CD1c-positive myeloid dendritic cell (primary cell): ENCODE data around the gene SIGLEC12.

Experiments
- DNase-seq: peaks from one replicate; pipeline ENCODE4 v3.0.0-alpha.2; 2016; ENCODE audit errors: extremely low spot score

The SIGLEC12 gene

DNA sequence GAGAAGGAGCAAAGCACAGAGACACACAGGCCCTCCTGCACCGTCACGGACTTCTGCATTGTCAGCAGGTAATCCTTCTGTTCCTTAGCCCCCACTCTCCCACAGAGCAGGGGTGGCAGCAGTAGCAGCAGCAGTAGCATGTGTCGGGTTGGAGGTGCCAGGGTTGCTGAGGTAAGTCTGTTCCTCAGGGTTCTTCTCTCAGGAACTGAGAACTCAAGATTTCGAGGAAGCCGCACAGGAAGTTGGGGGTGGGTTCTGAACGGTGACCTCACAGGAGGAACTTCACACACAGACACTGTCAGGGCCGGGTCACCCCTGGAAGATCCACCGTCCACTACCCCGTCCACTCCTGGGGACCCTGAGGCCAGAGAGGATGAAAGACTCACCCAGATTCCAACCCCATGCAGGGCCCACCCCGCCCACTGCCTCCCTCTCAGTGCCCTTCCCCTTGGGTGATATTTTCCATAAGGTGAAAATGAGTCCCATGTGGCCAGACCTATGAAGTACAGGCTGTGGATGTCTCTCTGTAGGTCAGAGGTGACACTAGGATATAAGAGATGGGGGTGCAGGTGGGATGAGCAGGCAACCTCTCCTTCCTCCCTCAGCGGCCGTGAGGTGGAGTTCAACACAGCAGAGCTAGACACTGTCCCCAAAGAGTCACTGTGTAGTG is at the start of gene SIGLEC12:
SIGLEC12 (minus strand) TSS at position 207 of the 670 bp plus-strand sequence; CDS start at position 140, 67 bp downstream.
- DNase-seq: peak; percentile 92

DNA sequence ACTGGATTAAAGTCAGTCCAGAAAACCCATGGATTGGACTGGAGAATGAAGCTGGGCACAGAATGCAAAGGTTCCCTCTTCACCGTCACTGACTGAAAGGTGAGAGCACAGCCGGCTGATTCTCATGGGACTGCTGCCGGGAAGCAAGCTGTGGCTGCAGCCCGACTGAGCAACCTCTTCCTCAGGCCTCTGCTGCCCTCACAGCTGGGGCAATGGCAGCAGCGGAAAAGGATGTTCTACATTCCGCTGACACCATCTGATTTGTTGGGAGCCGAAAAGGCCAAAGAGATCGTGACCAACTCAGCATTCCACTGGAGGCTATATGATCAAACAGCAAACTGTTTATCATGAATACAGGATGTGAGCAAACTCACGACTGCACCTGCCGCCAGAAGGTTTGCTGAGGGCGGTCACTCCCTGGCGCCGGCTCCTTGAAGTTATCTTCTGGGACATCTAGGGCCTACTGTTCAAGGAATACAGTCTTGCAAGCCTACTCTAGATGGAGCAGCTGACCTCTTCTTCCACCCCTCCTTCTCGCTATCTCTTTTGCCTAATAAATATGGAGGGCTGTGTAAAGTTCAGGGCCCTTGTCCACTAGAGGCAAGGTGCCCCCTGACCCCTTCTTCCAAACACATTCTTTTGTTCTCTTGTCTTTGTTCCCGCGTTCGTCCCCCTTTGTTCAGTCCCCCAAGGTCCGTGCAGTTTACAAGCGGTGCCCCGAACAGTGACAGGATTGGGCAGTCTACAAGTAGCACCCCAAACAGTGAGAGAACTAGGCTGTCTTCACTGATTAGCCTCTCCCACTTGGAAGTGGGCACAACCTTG is 49.5 kb upstream of the SIGLEC12 start:
- no peak for DNase-seq

DNA sequence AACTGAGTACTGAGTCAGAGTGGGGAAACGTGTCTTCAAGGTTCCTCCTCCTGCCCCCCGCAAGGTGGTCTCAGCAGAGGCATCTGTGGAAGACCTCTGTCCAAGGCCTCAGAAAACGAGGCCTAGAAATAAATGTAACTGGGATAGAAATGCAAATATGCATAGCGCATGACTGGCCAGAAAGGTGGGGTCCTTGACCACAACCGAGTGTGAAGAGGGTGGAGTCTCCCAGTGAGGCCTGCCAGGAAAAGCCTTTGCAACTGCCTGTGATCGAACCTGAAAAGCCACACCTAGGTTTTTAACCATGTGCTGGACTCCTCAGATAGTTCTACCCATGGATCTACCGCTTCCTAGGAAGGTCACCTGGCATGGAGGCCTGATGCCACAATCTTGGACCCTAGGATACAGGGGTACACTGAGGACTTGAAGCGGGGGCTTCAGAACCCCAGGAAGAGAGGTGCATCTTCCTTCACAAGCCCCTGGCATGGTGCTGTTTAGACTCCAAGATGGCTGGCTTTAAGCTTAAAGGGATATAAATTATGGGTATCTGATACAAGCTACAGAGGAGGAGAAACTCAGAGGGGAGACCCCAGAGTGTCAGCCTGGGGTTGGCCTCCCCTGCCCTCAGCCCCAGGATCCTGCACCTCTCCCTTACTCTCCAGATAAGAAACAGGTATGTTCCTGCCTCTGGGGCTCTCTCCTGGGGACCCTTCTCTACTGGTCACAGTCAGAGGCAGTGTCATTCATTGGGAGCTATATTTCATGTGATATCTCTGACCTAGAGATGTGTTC is 48.1 kb upstream of the SIGLEC12 start:
- DNase-seq: no peak

DNA sequence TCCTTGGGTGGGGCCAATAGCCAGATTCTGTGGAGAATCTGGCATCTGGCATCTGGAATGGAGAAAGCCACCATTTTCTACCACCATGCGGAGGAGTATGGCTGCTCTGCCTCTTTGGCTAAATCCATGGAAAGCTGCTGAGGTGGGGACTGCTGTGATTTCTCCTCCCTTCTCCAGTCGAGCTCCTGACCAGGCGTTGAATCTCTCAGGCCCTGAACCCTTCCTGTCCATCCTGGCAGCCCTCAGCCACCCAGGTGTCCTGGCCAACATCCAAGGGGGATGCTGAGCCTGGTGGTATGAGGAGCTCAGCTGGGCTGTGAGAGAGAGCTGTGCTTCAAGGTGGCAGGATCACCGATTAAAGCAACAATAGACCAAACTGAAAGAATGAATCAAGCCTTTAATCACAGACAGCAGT is 47.3 kb upstream of the SIGLEC12 start:
- no peak for DNase-seq

DNA sequence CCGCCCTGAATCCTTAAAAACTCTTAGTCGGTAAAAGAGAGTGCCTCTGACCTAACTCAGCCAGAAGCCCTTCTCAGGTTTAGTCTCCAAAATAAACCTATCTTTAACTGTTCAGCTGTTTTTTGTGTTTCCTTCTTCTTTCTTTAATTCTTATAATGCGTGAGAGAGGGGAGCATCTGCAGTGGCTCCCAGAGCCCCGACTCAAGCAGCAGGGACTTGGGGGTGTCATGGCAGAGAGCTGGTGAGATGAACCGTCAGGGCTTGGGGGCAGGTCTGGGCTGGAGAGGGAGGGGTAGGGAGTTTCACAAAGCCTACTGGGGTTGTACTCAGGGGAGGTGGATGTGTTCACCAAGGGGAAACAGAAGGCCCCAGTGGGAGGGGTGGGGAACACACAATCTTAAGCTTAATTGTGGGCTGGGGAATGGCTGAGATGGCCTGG is 46.6 kb upstream of the SIGLEC12 start:
- no peak for DNase-seq

DNA sequence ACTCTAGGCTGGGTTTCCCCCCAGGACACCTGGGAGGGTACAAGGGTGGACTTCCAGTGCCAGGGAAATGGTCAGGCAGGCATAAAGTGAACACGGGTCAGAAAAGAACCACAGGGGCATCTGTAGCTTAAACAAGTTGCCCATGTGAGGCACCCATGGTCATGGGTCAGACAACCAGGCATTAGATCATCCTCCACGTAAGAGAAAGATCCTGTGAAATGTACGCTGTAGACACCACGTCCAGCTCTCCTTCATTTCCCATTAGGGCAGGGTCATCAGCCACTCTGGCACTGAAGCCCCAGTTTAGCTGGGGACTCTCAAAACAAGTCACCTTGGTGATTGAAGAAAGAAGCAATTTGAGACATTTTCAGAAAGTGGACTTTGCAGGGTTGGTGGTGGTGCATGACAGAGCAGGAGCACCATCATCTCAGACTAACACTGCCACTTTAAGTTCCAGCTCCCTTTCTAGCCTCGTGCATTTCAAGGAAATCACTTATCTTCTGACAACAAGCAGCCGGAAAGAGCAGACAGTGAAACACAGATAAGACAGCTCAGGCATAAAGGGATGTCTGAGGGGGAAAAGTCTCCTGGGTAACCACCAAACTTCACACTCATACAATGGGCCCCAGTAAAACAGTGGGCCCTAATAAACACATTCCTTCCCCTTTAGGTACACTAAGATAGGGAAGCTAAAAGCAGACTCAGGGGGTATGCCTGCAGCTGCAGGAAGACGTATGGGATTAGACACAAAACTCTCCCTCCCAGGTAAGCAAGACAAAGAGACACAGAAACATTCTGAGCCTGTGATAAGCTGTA is 46.0 kb upstream of the SIGLEC12 start:
- no peak for DNase-seq

DNA sequence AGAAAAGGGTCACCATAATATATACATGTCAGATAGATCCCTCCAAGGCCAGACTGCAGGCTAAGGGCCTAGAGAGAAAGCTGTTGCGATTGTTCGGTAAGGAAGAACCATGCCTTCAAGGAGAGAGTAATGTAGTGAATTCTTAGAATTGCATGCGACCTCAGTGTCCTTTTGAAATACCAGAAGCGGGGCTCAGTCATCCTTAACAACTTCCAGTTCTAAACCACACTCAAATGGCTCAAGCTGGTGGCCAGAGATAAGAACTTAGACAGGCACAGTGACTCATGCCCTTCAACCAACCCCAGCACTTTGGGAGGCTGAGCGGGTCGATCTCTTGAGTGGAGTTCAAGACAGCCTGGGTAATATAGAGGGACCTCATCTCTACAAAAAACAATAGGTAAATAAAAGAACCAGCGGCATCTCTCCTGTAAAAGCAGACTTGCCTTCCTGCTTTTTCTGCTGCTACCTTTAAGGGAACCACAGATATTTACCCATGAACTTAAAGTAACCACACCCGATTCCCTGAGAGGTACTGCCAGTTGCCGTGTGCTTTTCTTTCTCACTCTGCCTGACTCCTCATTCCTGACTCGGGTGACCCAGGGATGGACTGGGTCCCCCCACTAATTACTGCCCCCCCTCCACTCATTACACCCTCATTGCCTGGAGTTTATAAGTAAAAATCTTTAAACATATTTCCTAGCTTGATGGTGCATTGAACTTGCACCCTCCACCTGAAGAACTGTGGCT is 45.2 kb upstream of the SIGLEC12 start:
- peak; percentile 65 for DNase-seq

DNA sequence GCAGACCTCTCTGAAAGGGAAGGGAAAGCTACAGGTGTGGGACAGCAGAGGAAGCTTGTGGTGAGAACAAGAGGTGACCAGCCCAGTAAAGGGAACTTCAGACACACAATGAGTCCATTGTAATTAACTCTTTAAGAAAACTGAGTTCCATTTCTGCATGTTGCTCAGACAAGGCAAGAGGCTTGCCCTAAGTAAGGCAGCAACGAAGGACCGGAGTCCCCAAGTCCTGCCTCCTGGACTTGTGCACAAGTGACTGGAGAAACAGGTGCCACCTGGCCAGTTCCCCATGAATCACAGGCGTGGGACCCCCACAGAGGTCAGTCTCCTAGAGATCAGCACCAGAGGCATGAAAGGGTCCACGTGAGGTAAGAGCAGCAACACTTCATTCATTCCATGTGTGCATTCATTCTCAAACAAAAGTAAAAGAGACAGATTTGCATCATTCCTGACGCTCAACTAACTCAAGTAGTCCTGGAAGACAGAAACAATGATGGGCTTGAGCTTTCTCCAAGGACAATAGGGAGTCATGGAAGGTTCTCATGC is 44.6 kb upstream of the SIGLEC12 start:
- DNase-seq: no peak

DNA sequence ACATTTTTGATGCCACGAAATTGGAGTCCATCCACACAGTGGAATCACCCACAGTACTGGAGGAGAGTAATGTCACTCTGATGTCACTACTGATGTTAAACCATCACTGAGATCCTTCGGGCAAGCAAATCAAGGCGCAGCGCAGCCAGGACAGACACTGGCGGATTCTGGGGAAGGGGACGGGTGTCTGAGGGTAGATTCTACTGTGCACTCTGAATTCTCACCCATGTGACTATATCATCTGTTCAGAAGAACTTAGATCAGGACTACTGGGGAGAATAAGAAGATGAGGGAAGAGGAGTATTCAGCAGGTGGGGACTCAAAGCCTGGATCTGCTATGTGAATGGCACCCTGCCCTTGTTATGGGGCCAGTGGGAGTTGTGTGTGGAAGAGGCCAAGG is 42.4 kb upstream of the SIGLEC12 start:
- DNase-seq: no peak

DNA sequence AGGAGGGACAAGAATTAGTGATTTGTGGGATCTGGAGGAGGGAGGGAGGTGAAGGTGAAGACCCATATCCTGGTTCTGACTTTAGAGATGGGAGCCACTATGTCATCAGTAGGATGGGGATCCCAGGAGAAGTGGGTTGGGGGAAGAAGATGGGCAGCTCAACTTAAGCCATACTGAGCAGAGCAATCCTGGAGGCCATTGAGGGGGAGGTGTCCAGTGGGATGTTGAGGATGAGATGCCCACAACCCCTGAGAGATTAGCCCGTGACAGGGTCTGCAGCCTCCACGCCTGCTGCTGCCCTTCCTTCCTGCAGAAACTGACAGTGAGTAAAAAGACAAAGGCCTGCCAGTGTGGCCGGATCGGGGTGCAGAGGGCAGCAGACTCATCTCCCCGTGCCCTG is 41.1 kb upstream of the SIGLEC12 start:
- no peak for DNase-seq

DNA sequence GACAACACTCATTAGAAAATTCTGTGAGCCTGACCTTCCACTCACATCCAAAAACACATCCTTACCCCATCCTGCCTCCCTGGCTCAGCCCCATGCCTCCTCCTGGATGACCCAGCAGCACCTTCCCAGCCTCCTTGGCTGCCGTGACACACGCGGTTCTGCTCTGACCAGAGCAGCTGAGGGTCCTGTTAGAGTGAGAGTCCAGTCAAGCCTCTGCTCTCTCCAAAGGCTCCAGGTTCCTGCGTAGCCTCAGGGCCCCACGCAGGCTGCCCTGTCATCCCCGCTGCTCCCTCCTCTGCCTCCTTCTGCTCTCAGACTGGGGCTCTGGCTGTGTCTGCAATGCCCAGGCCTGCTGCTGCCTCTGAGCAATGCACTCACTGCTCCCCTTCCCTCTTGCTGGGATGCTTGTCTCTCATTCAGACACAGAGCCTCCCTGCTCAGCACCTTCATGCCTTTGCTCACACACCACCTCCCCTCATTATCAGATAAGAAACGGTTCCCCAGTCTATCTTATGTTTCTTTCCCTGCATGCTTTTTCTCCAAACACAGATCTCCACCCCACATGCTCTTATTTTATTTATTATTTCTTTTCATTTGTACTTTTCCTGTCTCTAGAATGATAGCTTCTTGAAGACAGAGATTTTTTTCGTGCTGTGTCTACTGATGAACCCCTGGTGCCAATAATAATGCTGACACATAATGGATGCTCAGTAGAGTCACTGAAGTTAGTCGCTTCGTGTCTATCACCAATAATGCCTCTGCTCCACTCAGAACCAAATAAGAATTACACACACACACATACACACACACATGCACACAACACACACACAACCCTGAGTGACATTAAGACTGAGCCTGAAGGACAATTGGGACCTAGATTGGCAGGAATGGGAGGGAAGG is 40.1 kb upstream of the SIGLEC12 start:
- no peak for DNase-seq

DNA sequence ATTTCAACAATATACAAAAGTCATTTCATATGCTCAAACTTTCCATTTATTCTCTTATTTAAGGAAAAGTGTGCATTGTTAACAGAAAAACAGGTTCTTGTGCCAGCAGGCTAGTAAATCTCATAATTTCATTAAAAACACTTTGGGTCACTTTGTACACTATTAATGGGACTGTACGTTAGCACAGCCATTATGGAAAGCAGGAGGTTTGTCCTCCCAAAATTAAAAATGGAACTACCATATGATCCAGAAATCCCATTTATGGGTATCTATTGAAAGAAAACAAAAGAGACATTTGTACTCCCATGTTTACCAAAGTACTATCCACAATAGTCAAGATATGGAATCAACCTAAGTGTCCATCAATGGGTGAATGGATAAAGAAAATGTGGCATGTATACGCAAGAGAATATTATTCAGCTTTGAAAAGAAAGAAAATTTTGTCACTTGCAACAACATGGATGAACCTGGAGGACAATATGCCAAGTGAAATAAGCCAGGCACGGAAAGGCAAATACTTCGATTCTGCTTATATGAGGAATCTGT is 38.3 kb upstream of the SIGLEC12 start:
- no peak for DNase-seq

DNA sequence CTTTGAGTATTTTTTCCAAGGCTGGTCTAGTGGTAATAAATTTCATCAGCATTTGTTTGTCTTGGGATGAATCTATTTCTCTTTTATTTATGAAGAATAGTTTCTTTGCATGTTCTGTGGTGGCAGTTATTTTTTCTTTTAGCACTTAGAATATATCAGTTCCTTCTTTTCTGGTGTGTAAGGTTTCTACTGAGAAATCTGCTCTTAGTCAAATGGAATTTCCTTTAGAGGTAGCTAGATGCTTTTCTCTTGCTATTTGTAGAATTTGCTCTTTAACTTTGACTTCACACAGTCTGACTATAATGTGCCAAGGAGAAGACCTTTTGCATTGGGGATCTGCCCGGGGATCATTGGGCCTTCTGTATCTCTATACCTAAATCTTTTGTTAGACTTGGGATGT is 33.9 kb upstream of the SIGLEC12 start:
- no peak for DNase-seq

DNA sequence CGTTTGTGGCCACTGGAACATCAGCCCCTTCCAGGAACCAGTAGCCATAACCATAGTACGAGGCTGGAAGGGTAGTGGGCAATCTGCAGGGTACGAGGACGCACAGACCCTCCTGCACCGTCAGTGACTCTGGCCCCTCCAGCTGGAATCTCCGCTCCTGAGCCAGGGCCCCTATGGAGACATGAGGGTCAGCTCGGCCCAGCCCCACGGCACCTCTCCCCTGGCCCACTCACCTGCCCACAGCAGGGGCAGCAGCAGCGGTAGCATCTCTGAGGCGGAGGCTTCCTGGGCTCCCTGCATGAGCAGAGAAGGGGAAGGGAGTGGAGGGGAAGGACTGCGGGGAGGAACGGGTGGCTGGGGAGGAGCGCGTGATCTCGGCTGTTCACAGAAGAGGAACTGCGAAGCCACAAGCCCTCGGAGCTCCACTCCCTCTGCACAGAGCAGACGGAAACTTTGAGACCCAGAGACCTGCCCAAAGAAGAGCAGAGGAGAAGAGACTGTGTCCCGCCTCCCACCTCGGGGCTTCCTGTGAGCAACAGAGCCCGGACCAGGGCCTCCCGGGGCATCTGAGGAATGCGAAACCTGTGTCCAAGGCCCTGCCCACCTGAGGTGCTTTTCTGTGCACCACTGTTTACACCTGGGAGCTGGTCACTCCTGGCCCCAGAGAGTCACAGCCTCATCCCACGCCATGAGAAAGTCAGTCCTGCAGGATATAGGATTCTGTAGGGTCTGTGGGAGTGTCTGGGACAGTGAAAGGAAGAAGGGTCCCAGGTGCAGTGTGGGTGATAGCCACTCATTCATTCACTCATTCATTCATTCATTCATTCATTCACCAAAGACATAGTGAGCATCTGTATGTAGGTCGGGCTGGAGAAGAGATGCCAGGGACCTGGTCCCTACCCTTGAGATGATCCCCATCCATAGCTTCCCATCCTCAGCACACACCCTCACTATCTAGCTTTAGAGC is 30.0 kb upstream of the SIGLEC12 start, which contains the start of gene SIGLEC6:
SIGLEC6 (minus strand) TSS at position 322 of the 967 bp plus-strand sequence; CDS start at position 300, 22 bp downstream.
- peak; percentile 90 for DNase-seq

DNA sequence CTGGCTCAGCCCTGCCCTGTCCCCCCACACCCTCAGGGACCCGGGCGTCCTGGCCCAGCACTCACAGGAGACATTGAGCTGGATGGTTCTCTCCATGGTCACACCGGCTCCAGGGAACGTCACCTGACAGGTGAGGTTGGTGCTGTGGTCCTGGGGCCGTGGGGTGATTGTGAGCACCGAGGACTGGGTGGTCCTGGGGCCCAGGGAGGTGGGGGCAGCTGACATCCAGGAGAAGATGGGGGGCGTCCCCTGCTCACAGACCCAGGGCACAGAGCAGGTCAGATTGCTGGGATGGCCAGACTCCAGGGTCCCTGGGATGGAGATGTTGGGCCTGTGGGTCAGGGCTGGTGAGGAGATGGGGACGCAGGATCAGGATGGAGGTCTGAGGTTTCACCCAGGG is 29.0 kb upstream of the SIGLEC12 start:
- no peak for DNase-seq

DNA sequence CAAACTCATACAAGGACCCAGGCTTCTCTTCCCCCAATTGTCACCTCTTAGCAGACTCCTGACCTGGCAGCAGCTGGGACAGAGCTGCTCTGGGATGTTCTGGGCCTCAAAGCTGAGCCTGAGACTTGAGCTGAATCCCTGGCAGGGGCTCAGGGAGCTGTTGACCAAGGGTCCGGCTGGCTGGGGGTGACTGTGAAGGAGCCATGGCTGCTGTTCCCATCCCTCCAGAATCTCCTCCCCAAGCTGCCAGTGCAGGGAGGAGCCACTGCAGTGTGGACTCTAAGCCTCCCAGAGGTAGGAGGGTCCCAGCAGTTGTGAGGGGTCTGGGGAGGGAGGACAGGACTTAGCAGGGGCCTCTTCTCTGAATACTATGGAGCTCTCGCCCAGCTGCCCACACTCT is 27.7 kb upstream of the SIGLEC12 start:
- no peak for DNase-seq

DNA sequence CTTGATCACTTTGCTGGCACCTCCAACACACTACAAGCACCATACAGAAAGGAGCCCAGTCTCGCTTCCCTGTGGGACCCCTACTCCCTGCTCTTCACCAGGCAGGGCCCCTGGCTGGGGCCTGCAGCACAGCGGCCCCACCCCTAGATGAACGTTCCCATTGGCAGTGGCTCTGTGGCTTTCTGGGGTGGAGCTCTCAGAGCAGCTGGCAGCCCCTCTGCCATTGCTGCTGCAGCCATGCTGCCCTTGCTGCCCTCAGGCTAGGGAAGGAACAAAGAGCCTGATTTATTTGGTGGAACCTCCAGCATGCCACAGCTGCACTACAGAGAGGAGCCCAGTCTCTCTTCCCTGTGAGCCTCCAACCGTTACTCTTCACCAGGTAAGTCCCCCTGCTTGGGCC is 24.1 kb upstream of the SIGLEC12 start:
- DNase-seq: no peak
